ENCODE measurements around the gene SHROOM2. TPM values are rescaled to one million over a fixed set of nuclear protein-coding genes. Genes with fewer than 3 reads are reported as not detected.

The SHROOM2 gene
- total RNA-seq, 1 experiment from 2014 or later, result 13.9 TPM

- no peak overlapping the region for H2BK5ac ChIP-seq (ENCODE audit: insufficient read length, low read length)
- WGBS (ENCODE audit: extremely low coverage, insufficient read length, low lambda C conversion rate), result no CpG with 5 or more reads among the region's 2 CpGs
Observed at GRCh38 chrX:9953396-9953795, 167.2 kb downstream of the SHROOM2 start.

More at GRCh38 chrX:9953396-9953795, 167.2 kb downstream of the SHROOM2 start:
- Histone ChIP-seq H3K79me1 (ENCODE audit: insufficient read depth, low read depth, low read length, poor library complexity, severe bottlenecking) (no peaks in the 10 kb centered on the region), H3K4ac (ENCODE audit: low read depth, low read length) (no peak overlapping the region), H3K4me2 (ENCODE audit: insufficient read depth, insufficient read length, low read length) (no peak overlapping the region), H2BK120ac (ENCODE audit: low read depth, low read length, poor library complexity, severe bottlenecking) (no peak overlapping the region), H2BK15ac (ENCODE audit: low read depth, low read length) (no peak overlapping the region), H3K4me1 (ENCODE audit: insufficient read depth, low read length) (no peaks in the 10 kb centered on the region), H3K9ac (ENCODE audit: extremely low read depth, insufficient read length, low read length) (no peak overlapping the region), H2AK5ac (ENCODE audit: insufficient read length, low read length) (no peak overlapping the region), H3K27me3 (ENCODE audit: insufficient read depth, low read length) (no peaks in the 10 kb centered on the region), H3K23me2 (ENCODE audit: insufficient read length, low read depth, low read length, poor library complexity, severe bottlenecking) (no peaks in the 10 kb centered on the region), H3K23ac (ENCODE audit: insufficient read length, low read depth, low read length) (no peak overlapping the region), H3K18ac (ENCODE audit: insufficient read length, low read depth, low read length) (no peak overlapping the region), H3T11ph (ENCODE audit: low read length) (no peak overlapping the region), H3K27ac (ENCODE audit: insufficient read length, low read depth, low read length) (no peak overlapping the region), H2BK20ac (ENCODE audit: low read depth, low read length, poor library complexity, severe bottlenecking) (no peak overlapping the region), H4K20me1 (ENCODE audit: control insufficient read depth, insufficient read depth, insufficient read length) (peaks cover 2% of the 10 kb centered on the region), H3K9me3 (ENCODE audit: control insufficient read depth, low read depth, low read length) (peaks cover 8% of the 10 kb centered on the region), H4K5ac (ENCODE audit: insufficient read length, low read depth, low read length) (no peak overlapping the region), H2AFZ (ENCODE audit: low read length) (no peak overlapping the region), H3K56ac (ENCODE audit: insufficient read length, low read depth, low read length) (no peak overlapping the region), H3K14ac (ENCODE audit: insufficient read depth, low read length) (no peak overlapping the region), H3K79me2 (ENCODE audit: insufficient read depth, low read length) (no peaks in the 10 kb centered on the region), H4K8ac (replicated peaks; ENCODE audit: insufficient read length, low read depth, low read length) (no peak overlapping the region), H4K91ac (ENCODE audit: insufficient read length, low read depth, low read length) (no peak overlapping the region), H2BK12ac (ENCODE audit: insufficient read length, low read depth, low read length) (no peak overlapping the region)
- H3K4me3 Mint-ChIP-seq, result no peak overlapping the region
- DNase-seq, result no peak
- H3K27ac Mint-ChIP-seq, result no peak overlapping the region
- H3K36me3 Mint-ChIP-seq (ENCODE audit: insufficient read depth in 1 of 3, low read depth in 3 of 3), result peaks cover 33 to 48% (median 40%) of the 10 kb centered on the region in 3 experiments
- no peaks in the 10 kb centered on the region for H3K4me1 Mint-ChIP-seq
- no peaks in the 10 kb centered on the region for H3K27me3 Mint-ChIP-seq (ENCODE audit: low read depth)
- peaks cover 51 to 56% of the 10 kb centered on the region in 2 experiments for H3K9me3 Mint-ChIP-seq
- TF ChIP-seq CTCF (conservative IDR thresholded peaks at IDR 0.05), result no peak
